Nephron progenitor cell (in vitro differentiated cells): ENCODE data around the gene CCR2.
"Not testable (repeated sequence)": the region's sequence is repeated elsewhere in the genome, so short reads cannot be mapped to it uniquely, and the experiment has no call there.

Experiments
- DNase-seq: peaks from one replicate; pipeline ENCODE4 v3.0.0; 2021
- H3K27ac Mint-ChIP-seq: 2 replicates; pipeline ENCODE4 v1.8.0; 2021; ENCODE audit warnings: mild to moderate bottlenecking, moderate library complexity, mixed read lengths
- H3K27me3 Mint-ChIP-seq: 2 replicates; pipeline ENCODE4 v1.8.0; 2021; ENCODE audit warnings: mild to moderate bottlenecking, low read depth, mixed read lengths; ENCODE audit not compliant: poor library complexity
- H3K36me3 Mint-ChIP-seq: 2 replicates; pipeline ENCODE4 v1.8.0; 2021; ENCODE audit warnings: low read depth, mixed read lengths
- H3K4me1 Mint-ChIP-seq: 2 replicates; pipeline ENCODE4 v1.8.0; 2021; ENCODE audit warnings: mixed read lengths
- H3K4me3 Mint-ChIP-seq: 2 replicates; pipeline ENCODE4 v1.8.0; 2021; ENCODE audit warnings: mild to moderate bottlenecking, moderate library complexity, mixed read lengths
- H3K9me3 Mint-ChIP-seq: 2 replicates; pipeline ENCODE4 v1.8.0; 2021; ENCODE audit warnings: mild to moderate bottlenecking, moderate library complexity, mixed read lengths
- TF ChIP-seq, protein P1 (sequence below): fragments of 200-600 bp; sonication (generic); IDR thresholded peaks from 2 replicates; pipeline ENCODE4 v1.5.0; 2021; ENCODE audit warnings: antibody characterized with exemption

Gene CCR2

DNA sequence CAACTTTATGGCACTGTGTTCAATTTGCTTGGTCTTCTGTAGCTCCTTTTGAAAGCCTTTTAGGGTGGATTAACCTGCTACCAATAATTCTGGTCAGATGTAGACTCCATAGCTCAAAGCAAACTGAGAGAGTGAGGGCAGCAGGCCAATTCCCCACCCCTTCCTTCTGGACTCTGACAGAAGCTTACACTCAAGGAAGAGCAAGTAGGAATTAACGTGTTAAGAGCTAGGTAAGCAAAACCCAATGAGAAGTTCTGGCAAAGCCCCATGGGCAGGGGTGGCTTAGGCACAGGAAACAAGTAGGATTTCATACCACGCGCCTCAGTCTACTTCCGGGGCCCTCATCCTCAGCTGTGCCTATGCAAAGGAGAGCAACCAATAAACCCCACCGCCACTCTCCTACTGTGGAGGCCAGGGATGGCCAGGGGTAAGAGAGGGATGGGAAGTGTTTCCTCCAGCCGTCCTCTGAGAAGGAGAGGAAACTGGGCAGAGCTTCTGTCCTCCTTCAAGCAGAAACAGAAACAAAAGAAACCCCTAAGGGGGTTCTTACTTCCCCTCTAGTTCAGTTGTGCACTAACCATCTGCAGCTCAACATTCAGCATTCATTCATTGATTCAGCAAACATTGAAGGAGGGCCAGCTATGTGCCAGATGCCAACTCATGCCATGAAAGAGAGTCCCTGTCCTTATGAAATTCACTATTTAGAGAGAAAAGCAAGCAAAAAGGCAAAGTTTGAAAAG, 29.5 kb downstream of the CCR2 start:
- Mint-ChIP-seq H3K4me3 (no peak overlapping the region), H3K9me3 (peaks cover 3% of the 10 kb centered on the region), H3K27me3 (peaks cover 11% of the 10 kb centered on the region), H3K27ac (no peak overlapping the region), H3K4me1 (no peaks in the 10 kb centered on the region), H3K36me3 (no peaks in the 10 kb centered on the region)
- TF ChIP-seq, protein P1, sequence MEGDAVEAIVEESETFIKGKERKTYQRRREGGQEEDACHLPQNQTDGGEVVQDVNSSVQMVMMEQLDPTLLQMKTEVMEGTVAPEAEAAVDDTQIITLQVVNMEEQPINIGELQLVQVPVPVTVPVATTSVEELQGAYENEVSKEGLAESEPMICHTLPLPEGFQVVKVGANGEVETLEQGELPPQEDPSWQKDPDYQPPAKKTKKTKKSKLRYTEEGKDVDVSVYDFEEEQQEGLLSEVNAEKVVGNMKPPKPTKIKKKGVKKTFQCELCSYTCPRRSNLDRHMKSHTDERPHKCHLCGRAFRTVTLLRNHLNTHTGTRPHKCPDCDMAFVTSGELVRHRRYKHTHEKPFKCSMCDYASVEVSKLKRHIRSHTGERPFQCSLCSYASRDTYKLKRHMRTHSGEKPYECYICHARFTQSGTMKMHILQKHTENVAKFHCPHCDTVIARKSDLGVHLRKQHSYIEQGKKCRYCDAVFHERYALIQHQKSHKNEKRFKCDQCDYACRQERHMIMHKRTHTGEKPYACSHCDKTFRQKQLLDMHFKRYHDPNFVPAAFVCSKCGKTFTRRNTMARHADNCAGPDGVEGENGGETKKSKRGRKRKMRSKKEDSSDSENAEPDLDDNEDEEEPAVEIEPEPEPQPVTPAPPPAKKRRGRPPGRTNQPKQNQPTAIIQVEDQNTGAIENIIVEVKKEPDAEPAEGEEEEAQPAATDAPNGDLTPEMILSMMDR, result no peak
- DNase-seq, result no peak

DNA sequence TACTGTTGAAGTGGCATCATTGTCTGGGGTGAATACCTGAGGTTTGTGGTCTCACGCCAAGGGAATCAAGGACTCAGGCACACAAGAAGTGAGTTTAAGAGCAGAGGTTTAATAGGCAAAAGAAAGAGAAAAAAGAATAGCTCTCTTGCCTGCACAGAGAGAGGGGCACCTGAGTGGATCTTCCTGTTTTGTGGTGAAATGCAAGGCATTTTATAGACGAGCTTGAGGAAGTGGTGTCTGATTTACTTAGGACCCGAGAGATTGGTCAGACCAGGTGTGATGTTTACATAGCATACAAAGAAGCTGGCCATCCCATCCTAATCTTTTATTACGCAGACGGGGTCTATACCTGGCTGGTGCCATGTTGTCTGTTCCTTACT, 30.0 kb downstream of the CCR2 start:
- H3K4me3 Mint-ChIP-seq, result no peak overlapping the region
- H3K27me3 Mint-ChIP-seq, result peaks cover 11% of the 10 kb centered on the region
- H3K4me1 Mint-ChIP-seq, result no peaks in the 10 kb centered on the region
- no peak overlapping the region for H3K27ac Mint-ChIP-seq
- H3K9me3 Mint-ChIP-seq, result peaks cover 3% of the 10 kb centered on the region
- DNase-seq, result no peak
- H3K36me3 Mint-ChIP-seq, result no peaks in the 10 kb centered on the region
- TF ChIP-seq, protein P1, result no peak

DNA sequence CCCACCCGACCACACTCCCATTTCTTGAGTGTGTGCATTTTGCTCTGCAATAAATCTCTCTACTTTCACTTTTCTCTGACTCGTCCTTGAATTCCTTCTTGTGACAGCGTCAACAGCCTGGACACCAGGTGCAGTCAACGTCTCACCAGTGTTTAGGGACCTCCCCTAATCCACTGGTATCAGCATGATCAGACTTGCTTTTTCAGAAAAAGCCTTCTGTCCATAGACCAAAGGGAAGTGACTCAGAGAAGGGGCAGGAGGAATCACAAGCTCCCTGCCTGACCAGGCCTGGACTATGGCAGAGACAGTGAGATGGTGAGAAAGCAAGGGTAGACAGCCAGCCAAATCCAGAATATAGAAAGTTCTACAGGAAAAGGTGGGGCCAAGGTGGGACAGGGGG, 32.3 kb downstream of the CCR2 start:
- Mint-ChIP-seq H3K27me3 (peaks cover 9% of the 10 kb centered on the region), H3K36me3 (no peaks in the 10 kb centered on the region), H3K27ac (no peak overlapping the region), H3K4me3 (no peak overlapping the region), H3K4me1 (no peaks in the 10 kb centered on the region), H3K9me3 (peaks cover 3% of the 10 kb centered on the region)
- no peak for DNase-seq
- TF ChIP-seq, protein P1, result no peak

DNA sequence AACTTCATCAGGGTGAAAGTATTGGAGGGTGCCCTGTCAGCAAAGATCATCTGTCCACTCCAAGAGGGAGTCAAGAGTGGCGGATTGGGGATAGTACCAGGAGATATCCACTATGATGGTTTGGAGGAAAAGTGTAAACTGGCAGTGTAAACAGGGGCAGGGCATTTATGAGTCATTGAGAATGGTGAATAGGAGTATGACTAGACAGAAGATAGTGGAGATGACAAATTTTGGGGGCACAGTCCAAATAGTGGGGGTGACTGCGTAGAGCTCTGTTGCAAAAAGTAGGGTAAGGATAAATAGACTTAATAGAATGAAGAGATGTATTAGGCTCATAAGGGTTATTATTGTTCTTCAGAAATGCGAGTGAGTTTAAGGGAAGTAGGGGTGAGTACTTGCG, 34.9 kb downstream of the CCR2 start:
- not testable (repeated sequence) for H3K36me3 Mint-ChIP-seq, H3K27ac Mint-ChIP-seq, DNase-seq, H3K27me3 Mint-ChIP-seq, H3K4me1 Mint-ChIP-seq, H3K4me3 Mint-ChIP-seq, H3K9me3 Mint-ChIP-seq

DNA sequence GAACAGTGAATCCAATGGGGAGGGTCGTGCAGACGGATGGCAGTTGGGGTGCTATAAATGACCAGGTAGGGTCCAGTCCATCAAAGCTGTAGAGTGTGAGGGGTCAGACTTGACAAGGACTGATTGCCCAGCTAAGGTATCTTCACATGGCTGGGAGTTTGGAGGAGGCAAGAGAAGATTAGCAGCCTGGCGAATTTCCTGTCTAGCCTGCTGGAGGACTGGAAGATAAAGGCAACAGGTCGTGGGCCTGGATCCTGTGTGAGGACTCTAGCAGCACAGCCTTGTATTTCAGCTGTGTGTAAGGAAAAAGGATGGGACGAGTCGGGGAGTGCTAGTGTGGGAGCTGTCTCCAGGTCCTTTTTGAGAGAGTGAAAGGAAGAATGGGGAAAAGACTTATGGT, 35.4 kb downstream of the CCR2 start:
- no peaks in the 10 kb centered on the region for H3K4me1 Mint-ChIP-seq
- no peak overlapping the region for H3K4me3 Mint-ChIP-seq
- no peak overlapping the region for H3K27ac Mint-ChIP-seq

DNA sequence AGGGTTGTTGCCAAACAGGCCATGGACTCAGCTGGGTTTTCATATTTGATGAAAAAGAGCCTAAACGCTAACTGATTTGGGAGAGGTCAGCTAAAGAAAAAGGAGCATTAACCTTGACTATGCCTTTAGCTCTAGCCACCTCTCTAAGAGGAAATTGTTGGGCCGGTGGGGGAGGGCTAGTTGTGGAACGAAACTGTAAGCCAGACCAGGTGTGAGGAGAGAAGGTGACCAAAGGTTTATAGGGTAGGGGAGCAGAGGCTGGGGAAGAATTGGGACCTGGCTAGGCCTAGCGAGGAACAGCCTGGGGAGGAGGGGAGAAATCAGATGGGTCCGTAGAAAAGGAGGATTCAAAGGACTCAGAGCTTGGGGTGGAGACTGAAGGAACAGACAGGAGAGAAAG, 37.6 kb downstream of the CCR2 start:
- H3K27ac Mint-ChIP-seq, H3K27me3 Mint-ChIP-seq, H3K9me3 Mint-ChIP-seq, DNase-seq, H3K4me3 Mint-ChIP-seq, H3K4me1 Mint-ChIP-seq, H3K36me3 Mint-ChIP-seq: not testable (repeated sequence)

More for the DNA sequence above, 35.4 kb downstream of the CCR2 start:
- H3K9me3 Mint-ChIP-seq, result peaks cover 3% of the 10 kb centered on the region
- H3K27me3 Mint-ChIP-seq, result peaks cover 4% of the 10 kb centered on the region
- no peak for DNase-seq
- H3K36me3 Mint-ChIP-seq, result no peaks in the 10 kb centered on the region
- TF ChIP-seq, protein P1, result no peak

DNA sequence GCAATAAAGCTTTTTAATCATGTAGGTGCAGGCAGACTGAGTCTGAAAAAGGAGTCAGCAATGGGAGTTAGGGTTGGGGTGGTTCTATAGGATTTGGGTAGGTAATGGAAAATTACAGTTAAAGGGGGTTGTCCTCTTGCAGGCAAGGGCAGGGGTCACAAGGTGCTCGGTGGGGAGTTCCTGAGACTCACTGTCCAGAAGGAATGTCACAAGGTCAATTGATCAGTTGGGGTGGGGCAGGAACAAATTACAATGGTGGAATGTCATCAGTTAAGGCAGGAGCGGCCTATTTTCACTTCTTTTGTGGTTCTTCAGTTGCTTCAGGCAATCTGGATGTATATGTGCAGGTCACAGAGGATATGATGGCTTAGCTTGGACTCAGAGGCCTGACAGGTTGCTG, 39.1 kb downstream of the CCR2 start:
- H3K4me3 Mint-ChIP-seq, result no peak overlapping the region
- peaks cover 6% of the 10 kb centered on the region for H3K27me3 Mint-ChIP-seq
- H3K36me3 Mint-ChIP-seq, result no peaks in the 10 kb centered on the region
- no peak overlapping the region for H3K27ac Mint-ChIP-seq
- DNase-seq, result no peak
- TF ChIP-seq, protein P1, result no peak
- H3K4me1 Mint-ChIP-seq, result no peaks in the 10 kb centered on the region
- no peaks in the 10 kb centered on the region for H3K9me3 Mint-ChIP-seq
